ENCODE data around the gene PYCARD. TPM values are rescaled to one million over a fixed set of nuclear protein-coding genes. Genes with fewer than 3 reads are reported as not detected.

PYCARD gene
- polyA plus RNA-seq, 1 donor (not counting 4 experiments of a cell fraction or from before 2014, with no cell fraction given) = 58.1 TPM

GRCh38 chr16:31228206-31228605 lies 25.6 kb upstream of the PYCARD start:
- H3K36me3 ChIP-seq (ENCODE audit: control insufficient read depth in 2 of 2, extremely low read depth in 1 of 2, insufficient read depth in 2 of 2, low read length in 2 of 2) = no peaks in the 10 kb centered on the region
- no peak overlapping the region for H3K27ac ChIP-seq (ENCODE audit: control insufficient read depth, insufficient read depth, low read length)
- no peaks in the 10 kb centered on the region for H4K20me1 ChIP-seq (ENCODE audit: control insufficient read depth, extremely low read depth, insufficient read depth, low read length)
- H3K4me1 ChIP-seq (ENCODE audit: control insufficient read depth, extremely low read depth, insufficient read depth, low read length) = no peaks in the 10 kb centered on the region
- FAIRE-seq = no peak
- no peak overlapping the region for H2AFZ ChIP-seq (ENCODE audit: control insufficient read depth, low read length)
- no peak overlapping the region for H3K9ac ChIP-seq (ENCODE audit: control insufficient read depth, extremely low read depth, insufficient read depth, low read length)
- H3K27me3 ChIP-seq (ENCODE audit: control insufficient read depth, extremely low read depth, insufficient read depth, low read length) = no peaks in the 10 kb centered on the region
- no peak overlapping the region for H3K4me3 ChIP-seq (ENCODE audit: control insufficient read depth in 2 of 3, extremely low read depth in 1 of 3, insufficient read depth in 2 of 3, low read depth in 1 of 3, low read length in 3 of 3)
- no peak overlapping the region for H3K4me2 ChIP-seq (ENCODE audit: control insufficient read depth, extremely low read depth, insufficient read depth, low read depth, low read length)
- dilution Hi-C loops (cut with MboI; ENCODE audit: extremely low pct_ligation_motif_present, low sequenced_read_pairs) = no loop called here
- no peak for DNase-seq (ENCODE audit: low read depth, low spot score)
- no peaks in the 10 kb centered on the region for H3K9me3 ChIP-seq (ENCODE audit: control insufficient read depth, low read depth, low read length)
- no peak for TF ChIP-seq EZH2 (IDR thresholded peaks at IDR 0.05; ENCODE audit: low read length)
- TF ChIP-seq CTCF (optimal IDR thresholded peaks at IDR 0.05 in 1 of 3, IDR thresholded peaks at IDR 0.05 in 1 of 3, conservative IDR thresholded peaks at IDR 0.05 in 1 of 3; ENCODE audit: extremely low read depth in 1 of 3, insufficient read depth in 2 of 3, low read length in 3 of 3) = no peak
- no peaks in the 10 kb centered on the region for H3K79me2 ChIP-seq (ENCODE audit: control insufficient read depth, insufficient read depth, low read length)
- no peaks in the 10 kb centered on the region for H3K9me1 ChIP-seq (ENCODE audit: control insufficient read depth, extremely low read depth, insufficient read depth, low read length)

GRCh38 chr16:31225193-31225592 lies 22.6 kb upstream of the PYCARD start:
- H3K4me2 ChIP-seq (ENCODE audit: control insufficient read depth, extremely low read depth, insufficient read depth, low read depth, low read length) = no peak overlapping the region
- no peak overlapping the region for H3K27ac ChIP-seq (ENCODE audit: control insufficient read depth, insufficient read depth, low read length)
- TF ChIP-seq CTCF (optimal IDR thresholded peaks at IDR 0.05 in 1 of 3, IDR thresholded peaks at IDR 0.05 in 1 of 3, conservative IDR thresholded peaks at IDR 0.05 in 1 of 3; ENCODE audit: extremely low read depth in 1 of 3, insufficient read depth in 2 of 3, low read length in 3 of 3) = no peak
- TF ChIP-seq EZH2 (IDR thresholded peaks at IDR 0.05; ENCODE audit: low read length) = no peak
- H3K79me2 ChIP-seq (ENCODE audit: control insufficient read depth, insufficient read depth, low read length) = no peaks in the 10 kb centered on the region
- dilution Hi-C loops (cut with MboI; ENCODE audit: extremely low pct_ligation_motif_present, low sequenced_read_pairs) = no loop called here
- H3K9me1 ChIP-seq (ENCODE audit: control insufficient read depth, extremely low read depth, insufficient read depth, low read length) = no peaks in the 10 kb centered on the region
- no peaks in the 10 kb centered on the region for H3K9me3 ChIP-seq (ENCODE audit: control insufficient read depth, low read depth, low read length)
- no peaks in the 10 kb centered on the region for H4K20me1 ChIP-seq (ENCODE audit: control insufficient read depth, extremely low read depth, insufficient read depth, low read length)
- DNase-seq (ENCODE audit: low read depth, low spot score) (no peak), FAIRE-seq (no peak)
- no peak overlapping the region for H3K4me3 ChIP-seq (ENCODE audit: control insufficient read depth in 2 of 3, extremely low read depth in 1 of 3, insufficient read depth in 2 of 3, low read depth in 1 of 3, low read length in 3 of 3)
- H3K4me1 ChIP-seq (ENCODE audit: control insufficient read depth, extremely low read depth, insufficient read depth, low read length) = no peaks in the 10 kb centered on the region
- H3K9ac ChIP-seq (ENCODE audit: control insufficient read depth, extremely low read depth, insufficient read depth, low read length) = no peak overlapping the region
- no peaks in the 10 kb centered on the region for H3K27me3 ChIP-seq (ENCODE audit: control insufficient read depth, extremely low read depth, insufficient read depth, low read length)
- no peak overlapping the region for H2AFZ ChIP-seq (ENCODE audit: control insufficient read depth, low read length)
- no peaks in the 10 kb centered on the region for H3K36me3 ChIP-seq (ENCODE audit: control insufficient read depth in 2 of 2, extremely low read depth in 1 of 2, insufficient read depth in 2 of 2, low read length in 2 of 2)

Data from keratinocyte (primary cell).